CD4-positive, alpha-beta T cell treated with Interleukin-15 for 1 hour (primary cell): ENCODE data around the gene CAPZB.

Experiments
- DNase-seq: peaks from one replicate; pipeline ENCODE4 v3.0.0-alpha.2; 2020

The CAPZB gene

DNA sequence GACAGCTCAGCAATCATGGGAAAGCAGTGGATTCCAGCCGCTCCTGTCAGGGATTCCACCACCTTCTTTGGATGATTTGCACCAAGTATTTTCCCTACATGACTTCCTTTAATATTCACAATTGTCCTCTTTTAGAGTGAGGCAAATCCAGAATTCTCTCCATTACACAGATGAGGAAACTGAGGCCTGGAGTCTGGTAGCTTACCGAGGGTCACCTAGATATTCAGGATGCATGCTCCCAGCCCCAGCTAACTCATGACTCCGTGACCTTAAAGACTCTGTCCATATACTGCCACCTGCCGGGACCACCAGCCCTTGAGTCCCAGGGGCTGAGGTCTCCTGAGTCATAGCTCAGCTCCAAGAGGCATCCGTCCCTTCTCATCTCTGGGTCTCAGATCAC lies 80.6 kb downstream of the CAPZB start:
- DNase-seq, result no peak

DNA sequence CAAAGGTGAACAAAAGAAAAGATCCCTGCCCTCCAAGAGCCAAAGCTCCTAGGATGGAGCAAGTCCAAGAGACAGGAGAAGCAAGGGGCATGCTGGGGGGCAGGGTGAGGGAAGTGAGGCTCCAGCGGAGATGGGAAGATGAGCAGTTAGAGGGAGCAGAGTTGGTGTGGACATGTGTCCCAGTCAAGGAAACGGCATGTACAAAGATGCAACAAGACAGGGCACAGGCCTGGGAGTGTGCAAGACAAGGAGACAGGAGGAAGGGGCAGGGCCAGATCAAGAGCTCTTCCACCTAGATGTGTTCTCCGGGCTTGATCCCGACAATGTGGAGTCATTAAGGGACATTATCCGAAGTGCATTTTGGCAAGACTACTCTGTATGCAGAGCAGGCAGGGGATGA lies 82.1 kb downstream of the CAPZB start:
- no peak for DNase-seq

DNA sequence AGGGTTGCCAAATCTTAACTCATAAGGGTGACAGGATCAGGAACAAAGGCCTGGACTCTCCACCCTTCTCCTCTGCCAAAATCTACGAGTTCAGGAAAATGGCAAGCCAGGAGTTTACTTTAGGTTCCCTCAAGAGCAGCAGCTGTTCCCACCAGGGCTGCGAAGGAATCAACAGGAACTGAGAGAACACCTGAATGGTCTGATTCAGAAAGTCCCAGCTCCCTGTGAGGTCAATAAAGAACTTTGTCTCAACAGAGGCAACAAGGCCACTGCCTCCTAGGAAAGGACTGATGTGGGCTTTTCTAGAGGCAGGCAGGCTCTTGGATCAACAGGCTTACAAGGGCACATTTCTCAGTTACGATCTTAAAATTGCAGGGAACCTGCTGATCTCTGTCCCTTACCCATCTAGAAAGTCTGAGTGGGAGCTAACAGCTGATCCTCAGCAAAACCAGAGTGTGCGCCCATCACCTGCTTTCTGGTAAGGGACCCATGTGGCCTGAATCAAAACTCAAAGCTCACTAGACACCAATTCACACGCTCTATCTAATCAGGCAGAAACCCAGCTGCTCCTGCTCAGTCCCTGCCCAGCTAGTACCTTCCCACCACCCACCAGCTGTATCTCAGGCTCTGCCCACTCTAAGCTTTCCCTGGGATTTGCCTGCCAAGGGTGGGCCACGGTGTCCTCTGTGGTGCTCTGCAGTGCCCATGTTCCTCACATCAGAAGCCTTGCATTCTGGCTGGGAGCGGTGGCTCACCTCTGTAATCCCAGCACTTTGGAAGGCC lies 83.1 kb downstream of the CAPZB start:
- DNase-seq, result no peak

DNA sequence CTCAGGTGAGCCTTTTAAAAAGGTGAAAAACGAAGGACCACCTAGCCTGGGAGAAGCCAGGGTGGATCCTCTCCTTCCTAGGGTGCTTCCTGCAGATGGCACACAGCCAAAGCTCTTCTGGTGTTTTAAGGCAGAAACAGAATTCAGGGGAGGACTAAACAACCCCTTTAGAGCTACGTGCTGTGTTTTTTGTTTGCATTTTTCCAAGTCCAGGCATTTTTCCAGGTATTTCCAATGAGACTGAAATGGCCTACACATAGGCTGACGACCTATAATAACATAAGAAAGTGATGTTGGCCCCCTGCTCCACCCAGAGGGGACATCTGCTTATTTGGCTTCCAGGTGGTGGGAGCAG lies 83.8 kb downstream of the CAPZB start:
- DNase-seq, result no peak

DNA sequence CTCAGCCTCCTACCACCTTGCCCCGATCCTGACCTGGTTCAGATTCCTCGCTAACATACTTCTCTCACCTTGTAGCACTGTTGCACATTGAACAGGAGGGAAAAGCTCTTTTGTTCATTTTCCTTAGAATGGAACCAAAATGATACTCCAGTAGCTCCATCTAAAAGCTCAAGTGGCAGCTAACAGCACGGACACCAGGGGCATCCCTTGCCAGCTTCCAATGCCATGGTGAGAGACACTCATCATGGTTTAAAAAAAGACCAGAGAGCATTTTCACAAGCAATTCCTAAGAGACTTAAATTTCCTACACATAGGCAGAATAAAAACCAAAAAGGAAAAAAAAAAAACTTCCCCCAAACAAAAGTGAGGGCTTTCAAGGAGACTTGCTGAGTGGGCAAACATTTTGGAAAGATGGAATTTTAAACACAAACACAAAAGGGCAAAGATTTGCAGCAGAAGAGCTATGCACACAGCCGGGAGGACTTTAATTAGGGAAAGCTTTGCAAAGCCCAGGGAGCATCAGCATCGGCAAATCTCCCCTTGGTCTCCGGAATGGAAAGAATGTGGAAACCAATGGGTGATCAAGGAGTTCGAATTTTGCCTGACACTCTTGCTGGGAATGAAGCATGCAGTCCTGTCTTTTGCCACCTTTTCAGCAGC lies 84.3 kb downstream of the CAPZB start:
- DNase-seq, result no peak

DNA sequence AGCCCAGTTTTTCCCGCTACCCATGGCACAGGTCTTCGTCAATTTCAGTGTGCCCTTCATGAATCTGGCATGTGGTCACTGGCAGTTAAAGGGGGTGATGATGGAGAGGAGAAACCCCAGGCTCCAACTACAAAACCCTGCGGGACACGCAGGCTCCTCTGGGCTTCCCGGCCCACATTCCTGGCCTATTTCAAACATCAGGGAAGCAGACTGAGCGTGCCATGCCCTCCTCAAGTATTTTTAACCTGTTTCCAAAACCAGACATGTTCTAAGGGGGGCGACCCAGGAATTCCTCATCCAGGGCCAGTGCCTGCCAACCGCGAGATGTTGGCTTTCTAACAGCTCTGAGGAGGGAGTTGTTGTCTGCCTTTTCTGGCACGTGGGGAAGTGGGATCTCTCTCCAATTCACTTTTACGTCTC lies 85.1 kb downstream of the CAPZB start:
- no peak for DNase-seq

DNA sequence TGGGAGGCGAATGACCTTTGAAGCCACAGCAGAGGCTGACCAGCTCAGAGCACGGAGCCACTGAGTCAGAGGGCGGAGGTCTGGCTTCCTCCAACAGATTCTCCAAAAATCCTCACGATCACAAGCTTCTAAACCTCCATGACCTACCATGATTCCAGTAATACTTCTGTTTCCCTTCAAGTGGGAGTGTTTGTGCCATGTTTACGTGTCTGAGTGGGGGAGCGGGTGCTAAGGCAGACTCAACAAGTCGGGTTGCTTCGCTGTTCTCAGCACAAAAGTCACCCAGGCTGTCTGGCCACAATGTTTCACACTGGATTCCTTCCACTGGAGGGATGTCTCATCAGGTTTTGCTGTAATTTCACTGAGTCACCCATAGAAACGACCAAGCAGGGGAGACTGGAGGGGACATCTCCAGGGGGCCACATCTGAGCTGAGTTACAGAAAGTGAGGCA lies 87.0 kb downstream of the CAPZB start:
- no peak for DNase-seq

DNA sequence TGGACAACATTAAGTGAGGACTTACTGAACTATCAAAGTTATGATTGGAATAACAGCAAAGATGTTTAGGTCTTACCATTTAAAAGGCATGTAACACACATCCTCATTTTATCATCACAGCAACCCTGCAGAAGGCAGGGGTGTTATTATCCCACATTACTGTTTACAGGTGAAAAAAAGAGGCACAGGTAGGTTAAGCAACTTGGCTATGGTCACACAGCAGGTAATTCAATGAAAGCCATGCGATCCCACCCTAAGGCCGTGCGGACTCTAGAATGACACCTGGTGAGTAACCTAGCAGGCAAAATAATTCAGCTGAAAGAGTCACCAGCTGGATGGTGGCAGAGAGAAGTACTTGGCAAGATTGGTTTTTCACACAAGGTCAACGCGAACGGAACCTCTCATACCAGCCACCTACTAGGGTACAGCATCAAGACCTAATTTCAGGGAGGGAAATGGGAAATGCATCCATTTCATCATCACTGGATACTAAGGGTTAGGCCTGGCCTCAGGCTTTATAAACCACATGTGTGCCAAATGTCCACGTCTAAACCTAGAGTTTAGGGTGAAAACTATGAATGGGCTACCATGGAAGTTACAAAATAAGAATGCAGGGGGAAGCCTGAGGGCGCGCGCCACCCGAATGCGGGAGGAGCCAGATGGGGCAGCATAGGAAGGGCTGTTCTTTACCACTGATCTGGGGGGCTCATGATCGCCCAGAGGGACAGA lies 88.0 kb downstream of the CAPZB start:
- DNase-seq, result no peak

DNA sequence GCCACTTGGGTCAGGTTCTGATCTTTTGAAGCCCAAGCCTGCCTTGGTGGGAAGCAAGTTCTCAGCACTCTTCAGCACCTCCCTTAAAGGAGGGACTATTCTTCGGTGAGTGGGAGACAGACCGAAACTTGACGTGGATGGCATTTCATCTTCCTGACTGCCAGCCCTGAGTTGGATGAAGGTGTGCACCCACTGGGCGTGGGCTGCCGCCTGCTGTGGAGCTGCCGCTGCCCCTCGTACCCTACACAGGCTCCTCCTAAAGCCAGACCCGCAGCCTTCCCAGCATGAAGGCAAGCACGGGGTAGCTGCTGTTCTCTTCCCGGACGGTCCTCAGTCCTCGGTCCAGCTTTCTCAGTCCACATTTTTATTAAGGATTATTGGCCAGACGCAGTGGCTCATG lies 89.1 kb downstream of the CAPZB start:
- DNase-seq, result no peak

DNA sequence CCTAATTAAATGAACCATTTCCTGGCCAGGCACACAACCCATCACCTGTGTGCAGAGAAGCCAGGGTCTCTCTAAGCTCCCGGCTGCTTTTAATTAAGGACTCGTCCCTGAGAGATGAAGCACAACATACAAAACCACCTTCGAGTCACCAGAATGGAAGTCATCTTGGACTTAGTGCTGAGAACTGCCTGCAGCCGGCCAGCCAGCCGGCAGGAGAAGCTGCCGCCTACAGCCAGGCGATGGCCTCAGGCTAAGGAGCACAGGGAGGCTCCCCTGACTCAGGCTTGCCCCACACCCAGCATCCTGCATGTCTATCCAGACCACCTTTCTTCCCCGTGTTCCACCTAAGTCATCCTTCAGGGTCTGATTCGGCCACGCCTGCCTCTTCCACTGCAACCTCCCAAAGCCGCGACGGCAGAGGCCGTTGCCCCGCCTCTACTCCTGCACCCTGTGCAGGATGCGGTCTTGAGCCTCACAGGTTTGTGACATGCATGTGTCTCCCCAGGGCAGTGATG lies 89.6 kb downstream of the CAPZB start:
- DNase-seq, result no peak

DNA sequence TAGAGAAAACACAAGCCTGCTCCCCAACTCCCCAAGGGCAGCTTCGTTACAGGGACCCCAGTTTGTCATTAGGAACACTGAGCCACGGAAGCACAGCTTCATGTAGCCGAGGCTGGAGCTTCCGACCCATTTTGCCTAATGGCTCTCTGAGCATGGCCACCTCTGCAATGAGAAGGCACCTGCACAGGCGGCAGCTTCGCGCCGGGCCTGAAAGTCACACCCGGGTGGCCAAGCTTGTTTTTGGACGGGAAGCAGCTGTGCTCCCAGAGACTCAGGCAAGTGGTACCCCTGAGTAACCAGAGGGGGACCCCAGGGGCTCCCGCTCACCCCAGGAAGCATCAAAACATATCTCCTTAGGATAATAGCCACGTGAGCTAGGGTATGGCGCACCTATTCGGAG lies 92.3 kb downstream of the CAPZB start:
- no peak for DNase-seq

DNA sequence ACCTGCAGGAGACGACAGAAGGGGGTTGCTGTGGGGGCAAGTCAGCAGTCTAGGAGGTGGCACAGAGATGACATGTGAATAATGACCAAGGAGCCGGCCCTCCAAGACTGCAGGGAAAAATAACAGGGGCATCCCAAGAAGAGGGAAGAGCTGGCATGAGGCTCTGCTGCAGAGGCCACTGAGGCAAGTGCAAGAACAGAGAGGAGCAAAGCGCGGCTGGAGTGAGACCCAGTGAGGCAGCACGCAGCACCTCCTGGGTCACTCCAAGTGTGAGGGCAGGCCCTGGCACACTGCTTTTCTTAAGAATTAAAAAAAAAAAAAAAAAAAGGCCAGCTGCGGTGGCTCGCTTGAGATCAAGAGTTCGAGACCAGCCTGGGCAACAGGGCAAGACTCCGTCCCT lies 93.1 kb downstream of the CAPZB start:
- DNase-seq, result no peak

DNA sequence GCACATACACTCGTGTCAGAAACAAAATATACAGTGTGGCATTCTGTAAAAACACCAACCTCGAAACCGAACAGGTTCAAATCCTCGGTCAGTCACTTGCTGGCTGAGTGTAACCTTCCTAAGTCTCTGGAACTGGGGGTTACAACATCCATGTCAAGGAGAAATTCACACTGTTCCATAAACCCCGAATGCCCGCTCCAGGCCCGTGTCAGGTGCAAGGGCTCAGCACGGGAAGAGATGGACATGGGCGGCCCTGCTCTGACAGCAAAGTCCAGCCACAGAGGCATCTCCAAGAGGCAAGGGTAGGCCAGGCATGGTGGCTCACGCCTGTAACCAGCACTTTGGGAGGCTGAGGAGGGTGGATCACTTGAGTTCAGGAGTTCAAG lies 93.8 kb downstream of the CAPZB start:
- no peak for DNase-seq

DNA sequence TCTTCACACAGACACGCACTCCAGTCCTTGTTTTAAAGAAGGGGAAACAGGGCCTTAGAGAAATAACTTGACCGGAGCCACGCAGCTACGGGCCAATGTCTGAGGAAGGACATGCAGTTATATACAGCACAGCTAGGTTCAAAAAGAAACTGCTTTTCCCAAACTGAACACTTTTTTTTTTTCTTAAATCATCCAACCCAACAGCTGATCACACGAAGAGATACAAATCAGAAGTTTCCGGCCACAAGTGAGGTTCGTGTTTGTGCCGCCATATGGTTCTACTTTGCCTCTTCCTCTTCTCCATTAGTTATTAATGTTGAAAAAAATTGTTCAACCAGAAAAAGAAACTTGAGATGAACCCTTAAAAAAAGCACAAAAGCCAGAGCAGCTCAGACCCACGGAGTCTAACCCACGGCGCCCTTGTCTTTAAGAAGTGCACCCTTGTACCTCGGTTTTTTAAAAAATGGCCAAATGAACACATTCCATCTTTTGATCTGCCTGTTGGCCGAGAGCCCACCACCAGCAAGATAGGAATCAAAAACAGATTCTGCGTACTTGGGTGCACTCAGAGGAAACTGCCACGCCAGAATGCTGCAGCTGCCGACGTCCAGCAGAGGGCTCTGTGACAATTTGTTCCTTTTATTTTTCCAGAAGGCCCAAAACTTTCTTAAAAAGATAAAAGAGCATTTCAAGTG lies 94.3 kb downstream of the CAPZB start:
- DNase-seq, result peak; percentile 61

DNA sequence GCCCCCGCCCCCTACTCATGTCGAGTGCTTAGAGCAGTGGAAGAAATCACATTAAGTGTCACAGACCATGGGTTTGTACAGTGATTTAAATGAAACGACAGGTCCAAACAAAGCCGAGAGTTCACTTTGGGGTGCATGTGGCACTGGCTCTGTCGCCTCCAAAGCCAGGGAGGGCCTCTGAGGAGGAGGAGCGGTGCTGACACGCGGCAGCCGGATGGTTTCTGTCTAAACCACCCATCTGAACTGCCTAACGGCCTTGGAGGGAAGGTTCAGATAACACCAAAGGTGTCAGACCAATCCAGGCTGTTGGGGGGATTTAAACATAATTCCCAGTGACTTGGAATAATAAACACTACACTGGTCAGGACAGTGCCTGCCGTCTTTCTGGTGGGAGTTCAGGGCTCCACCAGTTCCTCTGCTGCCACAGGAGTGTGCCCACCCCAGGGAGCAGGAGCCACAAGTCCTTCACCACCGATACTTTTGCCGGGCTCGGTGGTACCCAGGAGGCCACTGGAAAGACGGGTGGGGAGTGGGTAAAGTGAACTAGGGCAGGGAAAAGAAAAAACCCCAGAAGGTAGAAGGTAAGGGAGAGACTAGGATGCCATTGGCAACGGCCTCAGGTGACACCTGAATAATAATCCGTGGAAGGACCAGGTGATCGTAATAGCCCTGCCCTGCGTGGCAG lies 95.0 kb downstream of the CAPZB start:
- DNase-seq, result no peak

DNA sequence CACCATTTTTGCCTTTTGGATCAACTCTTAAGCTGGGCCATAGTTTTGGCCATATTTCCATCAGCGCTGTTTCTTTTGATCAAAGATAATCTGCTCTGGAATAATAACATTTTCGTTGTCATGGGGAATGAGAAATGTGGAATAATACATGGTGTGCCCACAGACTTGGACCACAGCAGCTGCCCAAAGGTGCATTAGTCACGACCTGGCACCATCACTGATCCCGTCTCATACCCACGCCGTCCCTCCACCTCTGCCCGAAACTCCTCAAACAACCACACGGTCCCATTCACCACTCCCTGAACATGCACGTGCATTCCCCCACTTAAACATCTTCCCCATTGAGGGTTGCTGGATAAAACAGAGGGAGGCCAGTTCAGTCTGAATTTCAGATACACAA lies 96.4 kb downstream of the CAPZB start:
- no peak for DNase-seq

DNA sequence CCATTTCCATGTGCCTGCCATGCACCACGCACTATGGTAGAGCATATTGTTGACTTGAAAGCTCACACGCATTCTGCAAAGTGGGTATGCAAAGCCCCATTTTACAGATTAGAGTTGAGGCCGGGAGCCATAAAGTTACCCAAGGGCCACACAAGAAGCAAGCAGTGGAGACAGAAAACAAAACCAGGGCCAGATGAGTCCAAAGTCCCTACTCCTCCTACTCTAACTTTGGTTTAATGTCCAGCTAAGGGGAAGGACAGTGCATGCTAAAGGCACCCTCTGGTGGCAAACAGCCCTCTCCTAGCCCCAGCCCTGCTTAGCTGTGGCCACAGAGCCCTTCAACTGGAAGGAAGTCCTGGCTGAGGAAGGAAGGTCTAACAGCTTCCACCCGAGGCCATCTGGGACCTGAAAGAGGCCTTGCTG lies 98.3 kb downstream of the CAPZB start:
- DNase-seq, result no peak

DNA sequence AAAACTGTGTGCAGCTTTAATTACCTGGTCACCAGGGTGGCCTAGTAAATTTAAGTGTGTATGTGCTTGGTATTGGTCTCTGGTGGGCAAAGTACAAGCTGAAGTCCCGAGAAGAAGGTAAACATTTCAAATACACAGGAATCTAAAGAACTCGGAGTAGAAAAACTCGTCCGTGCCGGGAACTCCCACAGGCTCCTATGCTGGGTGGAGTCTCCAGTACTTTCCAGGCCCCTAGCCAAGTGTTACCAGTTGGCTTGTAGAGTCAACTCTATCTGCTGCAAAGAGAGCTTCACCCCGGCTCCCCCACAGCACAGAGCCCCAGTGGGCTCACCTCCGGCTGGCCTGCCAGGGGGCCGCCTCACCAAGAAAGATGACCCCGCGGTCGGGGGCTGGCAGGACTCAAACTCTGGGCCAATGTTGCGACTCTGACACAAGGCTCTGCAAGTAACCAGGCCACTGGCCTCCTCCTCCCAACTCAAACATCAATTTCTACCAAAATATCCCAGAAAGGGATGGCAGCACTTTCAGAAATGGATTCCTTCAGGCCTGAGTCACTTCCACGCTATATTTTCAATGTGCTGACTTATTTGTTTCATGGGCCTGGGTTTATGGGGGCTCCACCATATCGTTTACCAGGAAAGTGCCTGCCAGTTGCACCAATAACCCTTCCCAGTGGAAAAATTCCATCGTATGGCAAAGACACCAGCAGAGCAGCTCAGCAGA lies 99.3 kb downstream of the CAPZB start:
- DNase-seq, result no peak

DNA sequence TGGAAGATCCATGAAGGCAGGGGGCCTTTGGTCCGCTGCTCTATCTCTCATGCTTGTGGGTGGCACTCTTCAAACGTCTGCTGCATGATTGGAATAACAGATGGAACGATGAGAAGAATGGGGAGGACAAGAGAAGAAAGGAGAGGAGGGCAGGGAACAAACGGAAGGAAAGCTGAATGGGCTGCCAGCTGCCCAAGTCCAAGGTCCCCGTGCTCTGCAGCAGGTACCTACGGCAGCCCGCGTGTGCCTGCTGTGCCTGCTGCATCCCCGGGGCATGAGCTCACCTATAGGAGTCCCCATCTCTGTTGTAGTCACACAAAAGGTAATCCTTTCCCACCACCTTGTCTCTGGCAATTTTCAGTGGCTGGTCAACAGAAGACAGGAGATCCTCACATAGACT lies 100.1 kb downstream of the CAPZB start:
- no peak for DNase-seq

DNA sequence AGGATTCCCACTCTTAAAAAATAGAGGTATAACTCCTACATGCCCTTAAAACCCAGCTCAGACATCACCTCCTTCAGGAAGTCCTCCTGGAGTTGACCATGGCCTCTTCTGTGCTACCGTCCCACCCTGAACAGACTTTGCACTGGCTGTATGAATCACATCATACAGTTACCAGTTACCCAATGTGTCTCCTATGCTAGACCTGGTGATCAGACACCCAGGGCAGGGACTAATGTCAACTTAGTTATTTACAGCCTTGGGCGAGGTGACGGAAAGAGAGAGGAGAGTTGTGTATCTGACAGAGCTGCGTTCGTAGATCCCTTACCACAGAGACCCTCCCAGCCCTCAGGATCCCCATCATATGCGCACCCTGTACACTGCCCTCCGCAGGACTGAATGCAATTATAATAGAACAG lies 100.6 kb downstream of the CAPZB start:
- DNase-seq, result no peak

DNA sequence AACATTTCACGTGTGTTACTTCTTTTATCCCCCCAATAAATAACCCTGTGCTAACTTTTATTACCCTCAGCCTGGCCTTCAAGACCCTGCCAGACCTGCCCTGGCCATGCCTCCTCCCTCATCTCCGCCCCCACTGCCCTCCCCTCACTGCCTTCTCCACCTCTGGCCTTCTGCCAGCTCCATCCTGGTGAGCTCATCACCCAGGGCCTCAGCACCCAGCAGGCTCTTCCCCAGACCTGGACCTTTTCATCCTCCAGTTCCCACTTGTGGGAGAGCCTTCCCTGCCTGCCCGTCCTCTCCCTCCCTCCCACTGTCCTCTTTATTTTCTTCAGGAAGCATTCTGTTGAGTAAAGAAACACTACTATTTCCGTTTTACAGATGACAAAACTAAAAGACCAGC lies 101.2 kb downstream of the CAPZB start:
- no peak for DNase-seq

DNA sequence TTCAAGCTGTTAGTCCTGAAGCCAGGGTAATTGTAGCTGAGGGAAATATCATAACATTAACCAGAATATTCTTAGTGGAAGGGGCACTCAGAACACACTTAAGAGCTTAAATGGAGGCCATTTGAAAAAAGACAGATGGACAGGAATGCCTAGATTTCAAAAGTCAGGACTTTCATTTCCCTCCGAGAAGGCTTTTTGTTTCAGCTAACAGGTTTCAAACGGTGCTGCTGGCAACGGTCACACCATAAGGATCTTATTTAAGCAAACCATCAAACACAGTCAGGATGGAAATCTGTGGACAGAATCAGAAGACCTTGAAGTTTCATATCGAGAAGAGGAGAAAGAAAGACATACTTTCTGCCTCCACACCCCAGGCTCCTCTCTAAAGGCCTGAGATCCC lies 103.1 kb downstream of the CAPZB start:
- no peak for DNase-seq
